PC-3 (cell line): ENCODE results near the gene NUCB1.

Experiments
- CTCF ChIP-seq: fragments of 300-600 bp; sonication (generic); conservative IDR thresholded peaks from 2 replicates; pipeline ENCODE4 v1.5.1; 2017; ENCODE audit warnings: antibody characterized with exemption, low read depth, mild to moderate bottlenecking, low read length
- EZH2 ChIP-seq: fragments of 300-600 bp; sonication (generic); IDR thresholded peaks from one replicate; pipeline ENCODE4 v1.6.1; 2017; ENCODE audit warnings: antibody characterized with exemption, mild to moderate bottlenecking, low read length; ENCODE audit not compliant: unreplicated experiment
- EZH2phosphoT487 ChIP-seq: fragments of 300-600 bp; sonication (generic); IDR thresholded peaks from 2 replicates; pipeline ENCODE4 v1.6.1; 2018; ENCODE audit warnings: mild to moderate bottlenecking, antibody characterized with exemption, low read length, borderline replicate concordance

GRCh38 chr19:48915757-48916156, 15.6 kb downstream of the NUCB1 start:
- no peak for TF ChIP-seq EZH2
- no peak for TF ChIP-seq EZH2phosphoT487
- TF ChIP-seq CTCF: no peak
